IPS-18c (cell line): ENCODE data around the gene PACS1.
"Not testable (repeated sequence)": the region's sequence is repeated elsewhere in the genome, so short reads cannot be mapped to it uniquely, and the experiment has no call there.

Source experiments
- H3K4me3 ChIP-seq: 2 replicates; pipeline ENCODE4 v1.7.0; 2013; ENCODE audit warnings: low read depth, mild to moderate bottlenecking, low read length, moderate library complexity; ENCODE audit not compliant: insufficient read depth
- H3K9me3 ChIP-seq: one replicate; pipeline ENCODE4 v1.6.1; 2013; ENCODE audit warnings: mild to moderate bottlenecking, low read length, moderate library complexity; ENCODE audit not compliant: control insufficient read depth, insufficient read depth

The PACS1 gene

GRCh38 chr11:66237867-66238266 is 167.8 kb downstream of the PACS1 start:
- Histone ChIP-seq H3K4me3 (no peak overlapping the region), H3K9me3 (peaks cover 2% of the 10 kb centered on the region)

- Histone ChIP-seq H3K9me3 (peaks cover 2% of the 10 kb centered on the region), H3K4me3 (no peak overlapping the region)
Observed at GRCh38 chr11:66238786-66239413, 168.8 kb downstream of the PACS1 start.

GRCh38 chr11:66239511-66239910 is 169.4 kb downstream of the PACS1 start:
- no peak overlapping the region for H3K4me3 ChIP-seq
- peaks cover 2% of the 10 kb centered on the region for H3K9me3 ChIP-seq

GRCh38 chr11:66239998-66240780 is 170.1 kb downstream of the PACS1 start:
- H3K9me3 ChIP-seq = peaks cover 2% of the 10 kb centered on the region
- H3K4me3 ChIP-seq = no peak overlapping the region

GRCh38 chr11:66240781-66241136 is 170.7 kb downstream of the PACS1 start:
- Histone ChIP-seq H3K4me3 (no peak overlapping the region), H3K9me3 (peaks cover 2% of the 10 kb centered on the region)

- H3K9me3 ChIP-seq = peaks cover 2% of the 10 kb centered on the region
- no peak overlapping the region for H3K4me3 ChIP-seq
Observed at GRCh38 chr11:66242095-66242765, 172.2 kb downstream of the PACS1 start.

- Histone ChIP-seq H3K4me3 (no peak overlapping the region), H3K9me3 (no peaks in the 10 kb centered on the region)
Observed at GRCh38 chr11:66243782-66244535, 173.9 kb downstream of the PACS1 start.

GRCh38 chr11:66247295-66247694 is 177.2 kb downstream of the PACS1 start:
- Histone ChIP-seq H3K4me3 (no peak overlapping the region), H3K9me3 (no peaks in the 10 kb centered on the region)

GRCh38 chr11:66247801-66248200 is 177.7 kb downstream of the PACS1 start:
- Histone ChIP-seq H3K9me3 (no peaks in the 10 kb centered on the region), H3K4me3 (no peak overlapping the region)

- Histone ChIP-seq H3K4me3 (no peak overlapping the region), H3K9me3 (no peaks in the 10 kb centered on the region)
Observed at GRCh38 chr11:66248903-66249302, 178.8 kb downstream of the PACS1 start.

GRCh38 chr11:66251809-66252208 is 181.7 kb downstream of the PACS1 start:
- Histone ChIP-seq H3K9me3 (no peaks in the 10 kb centered on the region), H3K4me3 (no peak overlapping the region)

GRCh38 chr11:66253081-66253480 is 183.0 kb downstream of the PACS1 start:
- not testable (repeated sequence) for H3K4me3 ChIP-seq, H3K9me3 ChIP-seq

- peaks cover 2% of the 10 kb centered on the region for H3K9me3 ChIP-seq
- peak overlapping the region; percentile 100 for H3K4me3 ChIP-seq
Observed at GRCh38 chr11:66258473-66258893, 188.4 kb downstream of the PACS1 start.

- H3K4me3 ChIP-seq = no peak overlapping the region
Observed at GRCh38 chr11:66259225-66259624, 189.2 kb downstream of the PACS1 start.

GRCh38 chr11:66259956-66260355 is 189.9 kb downstream of the PACS1 start:
- peaks cover 2% of the 10 kb centered on the region for H3K9me3 ChIP-seq
- H3K4me3 ChIP-seq = no peak overlapping the region

More at GRCh38 chr11:66259225-66259624, 189.2 kb downstream of the PACS1 start:
- H3K9me3 ChIP-seq = peaks cover 2% of the 10 kb centered on the region

- H3K4me3 ChIP-seq = no peak overlapping the region
- peaks cover 2% of the 10 kb centered on the region for H3K9me3 ChIP-seq
Observed at GRCh38 chr11:66261578-66261977, 191.5 kb downstream of the PACS1 start.

- H3K9me3 ChIP-seq = peaks cover 2% of the 10 kb centered on the region
Observed at GRCh38 chr11:66262191-66262590, 192.1 kb downstream of the PACS1 start.

More at GRCh38 chr11:66262191-66262590, 192.1 kb downstream of the PACS1 start:
- H3K4me3 ChIP-seq = no peak overlapping the region
